ENCODE results near the gene PODN. TPM values are rescaled to one million over a fixed set of nuclear protein-coding genes. Genes with fewer than 3 reads are reported as not detected.
A peak's percentile ranks its signal among the peaks of the same experiment; 100 is the strongest.

PODN gene
- total RNA-seq, 6 experiments from 2014 or later = 2.8 to 9.8 (median 5.1) TPM

GRCh38 chr1:53047737-53048736, 14.0 kb upstream of the PODN start:
- peaks cover 0 to 80% (median 31%) of the 10 kb centered on the region in 4 donors for H3K36me3 ChIP-seq
- intact Hi-C loops (cut with DNase I) = no loop called here
- H3K4me3 ChIP-seq = no peak overlapping the region
- H3K9me3 ChIP-seq = no peaks in the 10 kb centered on the region
- DNase-seq = no peak
- no peaks in the 10 kb centered on the region for H3K27me3 ChIP-seq
- TF ChIP-seq POLR2A (IDR thresholded peaks at IDR 0.05) = no peak
- TF ChIP-seq CTCF (IDR thresholded peaks at IDR 0.05) = no peak
- H3K4me1 ChIP-seq = peaks cover 0 to 12% (median 4%) of the 10 kb centered on the region in 4 donors
- peak; percentile 13 to 49 (median 34) for ATAC-seq
- H3K27ac ChIP-seq = no peak overlapping the region
- 43% methylated on average over 3 of the region's 5 CpGs for WGBS (ENCODE audit: insufficient coverage, low coverage, low lambda C conversion rate, missing lambda C conversion rate)

GRCh38 chr1:53048960-53049573, 12.9 kb upstream of the PODN start:
- Histone ChIP-seq H3K9me3 (no peaks in the 10 kb centered on the region), H3K27ac (no peak overlapping the region), H3K27me3 (no peaks in the 10 kb centered on the region), H3K4me3 (no peak overlapping the region), H3K36me3 (peaks cover 0 to 83% (median 32%) of the 10 kb centered on the region in 4 donors), H3K4me1 (peaks cover 0 to 12% (median 4%) of the 10 kb centered on the region in 4 donors)
- DNase-seq = no peak
- intact Hi-C loops (cut with DNase I) = no loop called here
- peak in 1 of 4 donors; percentile 6 for ATAC-seq
- TF ChIP-seq CTCF (IDR thresholded peaks at IDR 0.05) (no peak), POLR2A (IDR thresholded peaks at IDR 0.05) (no peak)
- 79% methylated on average over 3 of the region's 3 CpGs for WGBS (ENCODE audit: insufficient coverage, low coverage, low lambda C conversion rate, missing lambda C conversion rate)

- H3K27me3 ChIP-seq = no peaks in the 10 kb centered on the region
- ATAC-seq = no peak
- no peaks in the 10 kb centered on the region for H3K9me3 ChIP-seq
- 84% methylated on average over 3 of the region's 3 CpGs for WGBS (ENCODE audit: insufficient coverage, low coverage, low lambda C conversion rate, missing lambda C conversion rate)
- peaks cover 0 to 78% (median 30%) of the 10 kb centered on the region in 4 donors for H3K36me3 ChIP-seq
- intact Hi-C loops (cut with DNase I) = no loop called here
- TF ChIP-seq POLR2A (IDR thresholded peaks at IDR 0.05) (no peak), CTCF (IDR thresholded peaks at IDR 0.05) (no peak)
- DNase-seq = no peak
- peaks cover 0 to 12% (median 4%) of the 10 kb centered on the region in 4 donors for H3K4me1 ChIP-seq
- no peak overlapping the region for H3K4me3 ChIP-seq
- no peak overlapping the region for H3K27ac ChIP-seq
These were observed 12.4 kb upstream of the PODN start for GRCh38 chr1:53049574-53049967.

DNA sequence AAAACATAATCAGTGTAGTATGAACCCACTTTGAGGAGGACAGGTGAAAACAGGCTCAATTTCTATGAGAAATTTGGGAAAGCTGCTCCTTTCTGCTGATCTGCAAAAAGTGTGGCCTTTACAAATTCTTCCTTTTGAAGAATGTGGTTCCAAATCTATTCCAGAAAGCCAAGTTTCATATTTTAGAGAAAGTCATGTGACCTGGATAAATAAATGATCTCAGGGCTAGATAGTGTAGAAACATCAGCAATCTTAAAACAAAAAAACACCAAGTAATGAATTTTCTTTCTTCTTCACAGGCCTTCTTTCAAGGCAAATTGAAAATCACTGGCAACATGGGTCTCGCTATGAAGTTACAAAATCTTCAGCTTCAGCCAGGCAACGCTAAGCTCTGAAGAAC, 11.7 kb upstream of the PODN start:
- Histone ChIP-seq H3K4me1 (peaks cover 0 to 12% (median 4%) of the 10 kb centered on the region in 4 donors), H3K27me3 (no peaks in the 10 kb centered on the region), H3K9me3 (no peaks in the 10 kb centered on the region), H3K27ac (no peak overlapping the region), H3K4me3 (no peak overlapping the region), H3K36me3 (peaks cover 0 to 72% (median 29%) of the 10 kb centered on the region in 4 donors)
- ATAC-seq (no peak), DNase-seq (no peak)
- TF ChIP-seq CTCF (IDR thresholded peaks at IDR 0.05) = no peak
- TF ChIP-seq POLR2A (IDR thresholded peaks at IDR 0.05) = no peak
- intact Hi-C loops (cut with DNase I) = no loop called here
- 96% methylated on average over 2 of the region's 2 CpGs for WGBS (ENCODE audit: insufficient coverage, low coverage, low lambda C conversion rate, missing lambda C conversion rate)
